HEK293 (cell line): ENCODE results near the gene PSAT1.

ENCODE experiments used
- KLF9 ChIP-seq: fragments of 450-650 bp; formaldehyde crosslinking; IDR thresholded peaks from 2 replicates; pipeline ENCODE4 v1.5.1; 2016; ENCODE audit warnings: missing biosample characterization, missing genetic modification characterization, low read depth
- TCF7L2 ChIP-seq: IDR thresholded peaks from 2 replicates; pipeline ENCODE4 v1.6.1; 2011; ENCODE audit warnings: low read depth, mild to moderate bottlenecking, inconsistent platforms, low read length, moderate library complexity, borderline replicate concordance
- TRIM28 ChIP-seq: IDR thresholded peaks from 2 replicates; pipeline ENCODE4 v1.6.1; 2011; ENCODE audit warnings: low read length, control low read depth, borderline replicate concordance
- ZEB2 ChIP-seq: fragments of 450-650 bp; formaldehyde crosslinking; IDR thresholded peaks from 2 replicates; pipeline ENCODE4 v1.5.1; 2016; ENCODE audit warnings: missing biosample characterization, missing genetic modification characterization
- ZNF19 ChIP-seq: fragments of 450-650 bp; formaldehyde crosslinking; IDR thresholded peaks from 2 replicates; pipeline ENCODE4; 2016; ENCODE audit warnings: missing biosample characterization, missing genetic modification characterization, low read depth
- ZNF585B ChIP-seq: fragments of 450-650 bp; formaldehyde crosslinking; IDR thresholded peaks from 2 replicates; pipeline ENCODE4 v1.5.1; 2016; ENCODE audit warnings: missing biosample characterization, missing genetic modification characterization
- ZNF776 ChIP-seq: fragments of 450-650 bp; formaldehyde crosslinking; IDR thresholded peaks from 2 replicates; pipeline ENCODE4 v1.5.0; 2017; ENCODE audit warnings: missing biosample characterization, missing genetic modification characterization, borderline replicate concordance
- TF ChIP-seq, protein P1 (sequence below): fragments of 450-650 bp; formaldehyde crosslinking; IDR thresholded peaks from 2 replicates; pipeline ENCODE4 v1.5.1; 2016; ENCODE audit warnings: missing biosample characterization, missing genetic modification characterization
- TF ChIP-seq, protein P2 (sequence below): fragments of 450-650 bp; formaldehyde crosslinking; IDR thresholded peaks from 2 replicates; pipeline ENCODE4 v1.5.1; 2016; ENCODE audit warnings: missing biosample characterization, missing genetic modification characterization
- TF ChIP-seq, protein P3 (sequence below): fragments of 450-650 bp; formaldehyde crosslinking; IDR thresholded peaks from 2 replicates; pipeline ENCODE4 v1.5.1; 2016; ENCODE audit warnings: missing biosample characterization, missing genetic modification characterization, low read depth

DNA sequence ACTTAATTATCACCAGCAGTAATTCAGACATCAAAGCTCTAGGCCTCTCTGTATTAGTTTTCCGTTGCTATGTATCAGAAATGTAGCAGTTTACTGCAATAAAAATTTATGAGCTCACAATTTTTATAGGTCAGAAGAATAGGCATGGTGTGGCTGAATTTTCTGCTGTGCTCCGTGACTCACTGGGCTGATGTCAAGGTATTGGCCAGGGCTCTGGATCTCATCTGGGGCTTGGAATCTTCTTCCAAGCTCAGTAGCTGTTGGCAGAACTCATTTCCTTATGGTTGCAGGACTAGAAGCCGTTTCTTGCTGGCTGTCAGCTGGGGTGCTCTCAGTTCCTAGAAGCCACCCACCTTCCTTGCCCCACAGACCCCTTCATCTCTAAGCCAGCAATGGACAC, 66.3 kb downstream of the PSAT1 start:
- no peak for TF ChIP-seq TRIM28
- TF ChIP-seq, protein P1, sequence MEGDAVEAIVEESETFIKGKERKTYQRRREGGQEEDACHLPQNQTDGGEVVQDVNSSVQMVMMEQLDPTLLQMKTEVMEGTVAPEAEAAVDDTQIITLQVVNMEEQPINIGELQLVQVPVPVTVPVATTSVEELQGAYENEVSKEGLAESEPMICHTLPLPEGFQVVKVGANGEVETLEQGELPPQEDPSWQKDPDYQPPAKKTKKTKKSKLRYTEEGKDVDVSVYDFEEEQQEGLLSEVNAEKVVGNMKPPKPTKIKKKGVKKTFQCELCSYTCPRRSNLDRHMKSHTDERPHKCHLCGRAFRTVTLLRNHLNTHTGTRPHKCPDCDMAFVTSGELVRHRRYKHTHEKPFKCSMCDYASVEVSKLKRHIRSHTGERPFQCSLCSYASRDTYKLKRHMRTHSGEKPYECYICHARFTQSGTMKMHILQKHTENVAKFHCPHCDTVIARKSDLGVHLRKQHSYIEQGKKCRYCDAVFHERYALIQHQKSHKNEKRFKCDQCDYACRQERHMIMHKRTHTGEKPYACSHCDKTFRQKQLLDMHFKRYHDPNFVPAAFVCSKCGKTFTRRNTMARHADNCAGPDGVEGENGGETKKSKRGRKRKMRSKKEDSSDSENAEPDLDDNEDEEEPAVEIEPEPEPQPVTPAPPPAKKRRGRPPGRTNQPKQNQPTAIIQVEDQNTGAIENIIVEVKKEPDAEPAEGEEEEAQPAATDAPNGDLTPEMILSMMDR (tag by site-specific recombination) = no peak
- TF ChIP-seq ZNF776 (tag by site-specific recombination) = no peak
- TF ChIP-seq ZNF19 (tag by site-specific recombination) = no peak
- TF ChIP-seq, protein P2, sequence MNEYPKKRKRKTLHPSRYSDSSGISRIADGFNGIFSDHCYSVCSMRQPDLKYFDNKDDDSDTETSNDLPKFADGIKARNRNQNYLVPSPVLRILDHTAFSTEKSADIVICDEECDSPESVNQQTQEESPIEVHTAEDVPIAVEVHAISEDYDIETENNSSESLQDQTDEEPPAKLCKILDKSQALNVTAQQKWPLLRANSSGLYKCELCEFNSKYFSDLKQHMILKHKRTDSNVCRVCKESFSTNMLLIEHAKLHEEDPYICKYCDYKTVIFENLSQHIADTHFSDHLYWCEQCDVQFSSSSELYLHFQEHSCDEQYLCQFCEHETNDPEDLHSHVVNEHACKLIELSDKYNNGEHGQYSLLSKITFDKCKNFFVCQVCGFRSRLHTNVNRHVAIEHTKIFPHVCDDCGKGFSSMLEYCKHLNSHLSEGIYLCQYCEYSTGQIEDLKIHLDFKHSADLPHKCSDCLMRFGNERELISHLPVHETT (tag by site-specific recombination) = no peak
- TF ChIP-seq KLF9 (tag by site-specific recombination) = no peak
- TF ChIP-seq ZNF585B (tag by site-specific recombination) = no peak
- no peak for TF ChIP-seq ZEB2 (tag by site-specific recombination)
- no peak for TF ChIP-seq TCF7L2
- TF ChIP-seq, protein P3, sequence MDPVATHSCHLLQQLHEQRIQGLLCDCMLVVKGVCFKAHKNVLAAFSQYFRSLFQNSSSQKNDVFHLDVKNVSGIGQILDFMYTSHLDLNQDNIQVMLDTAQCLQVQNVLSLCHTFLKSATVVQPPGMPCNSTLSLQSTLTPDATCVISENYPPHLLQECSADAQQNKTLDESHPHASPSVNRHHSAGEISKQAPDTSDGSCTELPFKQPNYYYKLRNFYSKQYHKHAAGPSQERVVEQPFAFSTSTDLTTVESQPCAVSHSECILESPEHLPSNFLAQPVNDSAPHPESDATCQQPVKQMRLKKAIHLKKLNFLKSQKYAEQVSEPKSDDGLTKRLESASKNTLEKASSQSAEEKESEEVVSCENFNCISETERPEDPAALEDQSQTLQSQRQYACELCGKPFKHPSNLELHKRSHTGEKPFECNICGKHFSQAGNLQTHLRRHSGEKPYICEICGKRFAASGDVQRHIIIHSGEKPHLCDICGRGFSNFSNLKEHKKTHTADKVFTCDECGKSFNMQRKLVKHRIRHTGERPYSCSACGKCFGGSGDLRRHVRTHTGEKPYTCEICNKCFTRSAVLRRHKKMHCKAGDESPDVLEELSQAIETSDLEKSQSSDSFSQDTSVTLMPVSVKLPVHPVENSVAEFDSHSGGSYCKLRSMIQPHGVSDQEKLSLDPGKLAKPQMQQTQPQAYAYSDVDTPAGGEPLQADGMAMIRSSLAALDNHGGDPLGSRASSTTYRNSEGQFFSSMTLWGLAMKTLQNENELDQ (tag by site-specific recombination) = no peak
